Measurements from ENCODE around the gene GOLGA7B. TPM values are rescaled to one million over a fixed set of nuclear protein-coding genes. Genes with fewer than 3 reads are reported as not detected.

The GOLGA7B gene
- total RNA-seq, 1 experiment from 2014 or later, result 1.5 TPM

DNA sequence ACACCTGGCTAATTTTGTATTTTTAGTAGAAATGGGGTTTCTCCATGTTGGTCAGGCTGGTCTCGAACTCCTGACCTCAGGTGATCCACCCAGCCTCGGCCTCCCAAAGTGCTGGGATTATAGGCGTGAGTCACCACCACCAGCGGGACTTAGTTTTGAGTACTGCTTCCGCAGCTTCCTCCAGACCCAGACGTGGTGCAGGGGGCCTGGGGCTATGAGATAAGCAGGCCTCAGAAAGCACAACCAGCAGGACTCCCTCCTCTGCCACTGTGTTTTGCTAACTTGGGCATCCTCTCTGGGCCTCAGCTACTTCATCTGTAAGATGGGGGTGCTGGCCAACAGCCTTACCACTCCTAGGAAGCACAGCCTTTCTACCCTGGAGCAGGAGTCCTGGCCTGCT, 37.8 kb downstream of the GOLGA7B start:
- intact Hi-C loops (cut with micrococcal nuclease; ENCODE audit: unreplicated experiment), result no loop called here
- Histone ChIP-seq H3K27ac (ENCODE audit: low read length) (no peak overlapping the region), H3K9me3 (ENCODE audit: control insufficient read depth, insufficient read depth, low read depth, low read length) (no peaks in the 10 kb centered on the region), H3K4me1 (ENCODE audit: control insufficient read depth, insufficient read depth, low read length) (peaks cover 8% of the 10 kb centered on the region), H3K4me3 (ENCODE audit: low read depth in 2 of 2, low read length in 2 of 2) (no peak overlapping the region), H3K36me3 (ENCODE audit: control insufficient read depth, insufficient read depth, low read length) (no peaks in the 10 kb centered on the region), H3K27me3 (ENCODE audit: control insufficient read depth, insufficient read depth, low read length) (no peaks in the 10 kb centered on the region)
- no peak for TF ChIP-seq POLR2AphosphoS5 (IDR thresholded peaks at IDR 0.05; ENCODE audit: low read depth, low read length)
- no peak for TF ChIP-seq REST (IDR thresholded peaks at IDR 0.05; ENCODE audit: insufficient read depth in 1 of 2, low read depth in 2 of 2, low read length in 1 of 2)
- no peak for TF ChIP-seq TCF7L2 (IDR thresholded peaks at IDR 0.05; ENCODE audit: low read depth, low read length)
- TF ChIP-seq SIN3A (IDR thresholded peaks at IDR 0.05; ENCODE audit: borderline replicate concordance, insufficient read depth, low read depth, low read length), result no peak
- TF ChIP-seq, protein P1, sequence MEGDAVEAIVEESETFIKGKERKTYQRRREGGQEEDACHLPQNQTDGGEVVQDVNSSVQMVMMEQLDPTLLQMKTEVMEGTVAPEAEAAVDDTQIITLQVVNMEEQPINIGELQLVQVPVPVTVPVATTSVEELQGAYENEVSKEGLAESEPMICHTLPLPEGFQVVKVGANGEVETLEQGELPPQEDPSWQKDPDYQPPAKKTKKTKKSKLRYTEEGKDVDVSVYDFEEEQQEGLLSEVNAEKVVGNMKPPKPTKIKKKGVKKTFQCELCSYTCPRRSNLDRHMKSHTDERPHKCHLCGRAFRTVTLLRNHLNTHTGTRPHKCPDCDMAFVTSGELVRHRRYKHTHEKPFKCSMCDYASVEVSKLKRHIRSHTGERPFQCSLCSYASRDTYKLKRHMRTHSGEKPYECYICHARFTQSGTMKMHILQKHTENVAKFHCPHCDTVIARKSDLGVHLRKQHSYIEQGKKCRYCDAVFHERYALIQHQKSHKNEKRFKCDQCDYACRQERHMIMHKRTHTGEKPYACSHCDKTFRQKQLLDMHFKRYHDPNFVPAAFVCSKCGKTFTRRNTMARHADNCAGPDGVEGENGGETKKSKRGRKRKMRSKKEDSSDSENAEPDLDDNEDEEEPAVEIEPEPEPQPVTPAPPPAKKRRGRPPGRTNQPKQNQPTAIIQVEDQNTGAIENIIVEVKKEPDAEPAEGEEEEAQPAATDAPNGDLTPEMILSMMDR (IDR thresholded peaks at IDR 0.05), result no peak
- no peak for ATAC-seq
- CTCF ChIA-PET, result no interaction called here
- BruUV-seq (replicated peaks), result no TSS peak
- no peak for DNase-seq (ENCODE audit: low read depth, low spot score)
- in situ Hi-C loops (cut with HindIII; ENCODE audit: low pct_unique_long_range_greater_than_20kb, low sequenced_read_pairs), result no loop called here
- POLR2A ChIA-PET, result no interaction called here

DNA sequence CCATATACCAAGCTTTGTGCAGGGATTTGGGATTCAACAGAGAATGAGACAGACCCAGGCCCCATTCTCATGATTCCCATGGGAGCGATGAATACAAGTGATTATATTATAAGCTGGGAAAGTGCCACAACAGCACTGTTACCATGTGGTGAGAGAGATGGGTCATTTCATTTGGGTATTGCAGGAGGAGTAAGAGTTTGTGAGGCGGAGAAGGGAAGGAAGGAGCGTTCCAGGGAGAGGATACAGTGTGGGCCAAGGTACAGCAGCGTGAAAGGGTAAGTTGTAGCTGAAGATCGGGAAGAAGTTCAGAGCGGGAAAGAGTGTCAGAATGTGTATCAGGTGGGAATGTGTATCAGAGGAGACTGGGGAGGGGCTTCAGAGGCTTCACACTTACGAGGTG, 38.5 kb downstream of the GOLGA7B start:
- intact Hi-C loops (cut with micrococcal nuclease; ENCODE audit: unreplicated experiment) (no loop called here), in situ Hi-C loops (cut with HindIII; ENCODE audit: low pct_unique_long_range_greater_than_20kb, low sequenced_read_pairs) (no loop called here)
- BruUV-seq (replicated peaks), result no TSS peak
- DNase-seq (ENCODE audit: low read depth, low spot score) (no peak), ATAC-seq (no peak)
- ChIA-PET CTCF (no interaction called here), POLR2A (no interaction called here)
- H3K36me3 ChIP-seq (ENCODE audit: control insufficient read depth, insufficient read depth, low read length), result no peaks in the 10 kb centered on the region
- TF ChIP-seq SIN3A (IDR thresholded peaks at IDR 0.05; ENCODE audit: borderline replicate concordance, insufficient read depth, low read depth, low read length), result no peak
- TF ChIP-seq REST (IDR thresholded peaks at IDR 0.05; ENCODE audit: insufficient read depth in 1 of 2, low read depth in 2 of 2, low read length in 1 of 2), result no peak
- TF ChIP-seq POLR2AphosphoS5 (IDR thresholded peaks at IDR 0.05; ENCODE audit: low read depth, low read length), result no peak
- no peak for TF ChIP-seq TCF7L2 (IDR thresholded peaks at IDR 0.05; ENCODE audit: low read depth, low read length)
- TF ChIP-seq, protein P1 (IDR thresholded peaks at IDR 0.05), result no peak
- no peak overlapping the region for H3K4me3 ChIP-seq (ENCODE audit: low read depth in 2 of 2, low read length in 2 of 2)
- no peak overlapping the region for H3K27ac ChIP-seq (ENCODE audit: low read length)
- peaks cover 4% of the 10 kb centered on the region; the same call in 1 of the 2 replicates for H3K4me1 ChIP-seq (ENCODE audit: control insufficient read depth, insufficient read depth, low read length)
- H3K27me3 ChIP-seq (ENCODE audit: control insufficient read depth, insufficient read depth, low read length), result no peaks in the 10 kb centered on the region; the same call in 1 of the 2 replicates
- H3K9me3 ChIP-seq (ENCODE audit: control insufficient read depth, insufficient read depth, low read depth, low read length), result no peaks in the 10 kb centered on the region
